ENCODE data around the gene COPS9.

Gene COPS9

DNA sequence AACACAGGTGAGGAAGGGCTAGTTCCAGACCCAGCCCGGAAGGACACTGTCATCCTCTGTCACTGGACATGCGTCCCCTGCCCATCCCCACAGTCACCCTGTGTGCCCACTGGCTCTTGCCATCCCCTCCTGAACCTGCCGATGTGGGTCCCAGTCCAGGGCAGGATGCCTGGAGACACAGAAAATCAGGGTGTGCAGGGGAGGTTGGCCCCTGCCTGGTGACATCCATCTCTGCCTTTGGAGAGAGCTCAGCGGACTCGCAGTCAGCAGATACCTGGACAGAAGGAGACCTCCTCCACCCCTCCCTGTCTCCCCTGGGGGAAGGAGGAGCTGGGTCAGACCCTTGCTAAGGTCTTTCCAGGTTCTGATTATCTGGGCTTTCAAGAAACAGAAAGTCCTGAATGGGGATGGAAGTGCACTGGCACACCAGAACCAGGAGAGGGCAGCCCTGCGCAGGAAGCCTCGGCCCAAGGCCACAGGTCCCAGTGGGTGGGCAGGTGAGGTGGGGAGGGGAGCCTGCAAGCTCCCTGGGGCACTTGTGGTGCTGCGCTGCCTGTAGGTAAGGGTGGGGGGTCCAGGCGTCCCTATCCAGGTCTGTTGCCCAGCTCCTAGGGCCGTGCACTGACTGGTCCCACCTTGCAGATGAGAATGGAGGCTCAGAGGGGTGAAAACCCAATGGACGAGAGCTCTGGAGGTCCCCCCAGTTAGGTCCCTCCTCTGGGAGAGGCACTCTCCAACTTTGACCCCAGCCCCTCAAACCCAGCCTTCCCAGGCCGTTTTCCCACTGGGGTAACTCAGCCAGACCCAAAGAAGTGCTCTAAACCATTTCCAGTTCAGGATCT is 14.1 kb upstream of the COPS9 start:
- DNase-seq (ENCODE audit: extremely low read depth, insufficient read length), result no peak
- H3K36me3 ChIP-seq (ENCODE audit: control insufficient read depth, insufficient read depth, low read length), result no peaks in the 10 kb centered on the region
- TF ChIP-seq, protein P1, sequence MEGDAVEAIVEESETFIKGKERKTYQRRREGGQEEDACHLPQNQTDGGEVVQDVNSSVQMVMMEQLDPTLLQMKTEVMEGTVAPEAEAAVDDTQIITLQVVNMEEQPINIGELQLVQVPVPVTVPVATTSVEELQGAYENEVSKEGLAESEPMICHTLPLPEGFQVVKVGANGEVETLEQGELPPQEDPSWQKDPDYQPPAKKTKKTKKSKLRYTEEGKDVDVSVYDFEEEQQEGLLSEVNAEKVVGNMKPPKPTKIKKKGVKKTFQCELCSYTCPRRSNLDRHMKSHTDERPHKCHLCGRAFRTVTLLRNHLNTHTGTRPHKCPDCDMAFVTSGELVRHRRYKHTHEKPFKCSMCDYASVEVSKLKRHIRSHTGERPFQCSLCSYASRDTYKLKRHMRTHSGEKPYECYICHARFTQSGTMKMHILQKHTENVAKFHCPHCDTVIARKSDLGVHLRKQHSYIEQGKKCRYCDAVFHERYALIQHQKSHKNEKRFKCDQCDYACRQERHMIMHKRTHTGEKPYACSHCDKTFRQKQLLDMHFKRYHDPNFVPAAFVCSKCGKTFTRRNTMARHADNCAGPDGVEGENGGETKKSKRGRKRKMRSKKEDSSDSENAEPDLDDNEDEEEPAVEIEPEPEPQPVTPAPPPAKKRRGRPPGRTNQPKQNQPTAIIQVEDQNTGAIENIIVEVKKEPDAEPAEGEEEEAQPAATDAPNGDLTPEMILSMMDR (IDR thresholded peaks at IDR 0.05; ENCODE audit: insufficient read depth, low read length, poor library complexity, severe bottlenecking), result peak; percentile 91

DNA sequence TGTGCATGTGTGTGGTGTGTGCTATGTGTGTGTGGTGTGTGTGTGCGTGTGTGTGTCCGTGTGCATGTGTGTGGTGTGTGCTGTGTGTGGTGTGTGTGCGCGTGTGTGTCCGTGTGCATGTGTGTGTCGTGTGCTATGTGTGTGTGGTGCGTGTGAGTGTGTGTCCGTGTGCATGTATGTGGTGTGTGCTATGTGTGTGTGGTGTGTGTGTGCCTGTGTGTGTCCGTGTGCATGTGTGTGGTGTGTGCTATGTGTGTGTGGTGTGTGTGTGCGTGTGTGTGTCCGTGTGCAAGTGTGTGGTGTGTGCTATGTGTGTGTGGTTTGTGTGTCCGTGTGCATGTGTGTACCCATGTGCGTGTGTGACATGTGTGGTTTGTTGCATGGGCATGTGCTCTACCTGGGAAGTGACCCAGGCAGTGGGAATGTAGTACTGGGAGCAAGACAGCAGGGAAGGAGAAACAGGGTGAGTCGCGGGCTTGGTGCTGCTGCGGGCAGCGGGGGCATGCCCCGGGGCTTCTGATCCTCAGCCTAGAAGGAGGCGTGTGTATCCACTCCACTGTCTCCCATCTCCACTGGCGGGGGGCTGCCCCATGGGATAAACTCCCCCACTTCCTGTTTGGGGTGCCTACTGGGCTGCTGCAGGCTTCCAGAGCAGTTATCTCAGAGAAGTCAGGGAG is 11.9 kb upstream of the COPS9 start:
- no peak for DNase-seq (ENCODE audit: extremely low read depth, insufficient read length)
- TF ChIP-seq, protein P1 (IDR thresholded peaks at IDR 0.05; ENCODE audit: insufficient read depth, low read length, poor library complexity, severe bottlenecking), result no peak
- Histone ChIP-seq H3K36me3 (ENCODE audit: control insufficient read depth, insufficient read depth, low read length) (no peaks in the 10 kb centered on the region), H3K27me3 (replicated peaks; ENCODE audit: control insufficient read depth, insufficient read depth, low read length) (no peaks in the 10 kb centered on the region), H3K4me3 (replicated peaks; ENCODE audit: low read depth, low read length) (no peak overlapping the region)

More for the DNA sequence above, 14.1 kb upstream of the COPS9 start:
- Histone ChIP-seq H3K27me3 (replicated peaks; ENCODE audit: control insufficient read depth, insufficient read depth, low read length) (no peaks in the 10 kb centered on the region), H3K4me3 (replicated peaks; ENCODE audit: low read depth, low read length) (no peak overlapping the region)

DNA sequence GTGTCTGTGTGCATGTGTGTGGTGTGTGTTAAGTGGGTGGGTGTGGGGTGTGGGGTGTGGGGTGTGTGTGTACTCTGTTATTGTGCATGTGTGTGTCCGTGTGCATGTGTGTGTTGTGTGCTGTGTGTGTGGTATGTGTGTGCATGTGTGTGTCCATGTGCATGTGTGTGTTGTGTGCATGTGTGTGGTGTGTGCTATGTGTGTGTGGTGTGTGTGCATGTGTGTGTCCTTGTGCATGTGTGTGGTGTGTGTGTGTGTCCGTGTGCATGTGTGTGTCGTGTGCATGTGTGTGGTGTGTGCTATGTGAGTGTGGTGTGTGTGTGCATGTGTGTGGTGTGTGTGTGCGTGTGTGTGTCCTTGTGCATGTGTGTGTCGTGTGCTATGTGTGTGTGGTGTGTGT is 11.3 kb upstream of the COPS9 start:
- DNase-seq (ENCODE audit: extremely low read depth, insufficient read length), result no peak
- Histone ChIP-seq H3K36me3 (ENCODE audit: control insufficient read depth, insufficient read depth, low read length) (no peaks in the 10 kb centered on the region), H3K4me3 (replicated peaks; ENCODE audit: low read depth, low read length) (no peak overlapping the region), H3K27me3 (replicated peaks; ENCODE audit: control insufficient read depth, insufficient read depth, low read length) (no peaks in the 10 kb centered on the region)
- TF ChIP-seq, protein P1 (IDR thresholded peaks at IDR 0.05; ENCODE audit: insufficient read depth, low read length, poor library complexity, severe bottlenecking), result no peak

DNA sequence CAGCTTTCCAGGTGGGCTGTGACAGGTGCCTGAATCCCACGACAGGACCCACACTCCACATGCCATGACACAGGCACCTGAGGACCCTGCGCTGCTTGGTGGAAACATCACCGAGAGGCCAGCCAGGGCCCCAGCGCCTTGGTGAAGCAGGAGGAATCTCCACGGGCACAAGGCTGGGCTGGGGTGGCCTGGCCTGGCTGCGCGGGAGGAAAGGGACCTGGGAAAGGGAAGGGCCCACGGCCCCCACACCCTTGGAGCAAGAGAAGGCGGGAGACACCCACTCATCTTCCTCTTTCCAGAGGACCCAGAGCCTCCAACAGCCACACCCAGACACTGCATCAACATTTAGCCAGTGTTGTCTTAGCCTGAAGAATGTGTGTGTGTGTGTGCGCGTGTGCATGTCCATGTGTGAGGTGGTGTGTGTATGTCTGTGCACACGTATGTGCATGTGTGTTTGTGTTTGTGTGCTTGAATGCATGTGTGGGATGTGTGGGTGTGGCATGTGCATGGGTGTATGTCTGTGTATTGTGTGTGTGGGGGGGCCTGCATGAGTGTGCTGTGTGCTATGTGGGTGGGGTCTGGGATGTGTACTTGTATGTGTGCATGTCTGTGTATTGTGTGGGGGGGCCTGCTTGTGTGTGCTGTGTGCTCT is 10.6 kb upstream of the COPS9 start:
- no peaks in the 10 kb centered on the region for H3K36me3 ChIP-seq (ENCODE audit: control insufficient read depth, insufficient read depth, low read length)
- DNase-seq (ENCODE audit: extremely low read depth, insufficient read length), result no peak
- no peak overlapping the region for H3K4me3 ChIP-seq (replicated peaks; ENCODE audit: low read depth, low read length)
- no peaks in the 10 kb centered on the region for H3K27me3 ChIP-seq (replicated peaks; ENCODE audit: control insufficient read depth, insufficient read depth, low read length)
- TF ChIP-seq, protein P1 (IDR thresholded peaks at IDR 0.05; ENCODE audit: insufficient read depth, low read length, poor library complexity, severe bottlenecking), result no peak

DNA sequence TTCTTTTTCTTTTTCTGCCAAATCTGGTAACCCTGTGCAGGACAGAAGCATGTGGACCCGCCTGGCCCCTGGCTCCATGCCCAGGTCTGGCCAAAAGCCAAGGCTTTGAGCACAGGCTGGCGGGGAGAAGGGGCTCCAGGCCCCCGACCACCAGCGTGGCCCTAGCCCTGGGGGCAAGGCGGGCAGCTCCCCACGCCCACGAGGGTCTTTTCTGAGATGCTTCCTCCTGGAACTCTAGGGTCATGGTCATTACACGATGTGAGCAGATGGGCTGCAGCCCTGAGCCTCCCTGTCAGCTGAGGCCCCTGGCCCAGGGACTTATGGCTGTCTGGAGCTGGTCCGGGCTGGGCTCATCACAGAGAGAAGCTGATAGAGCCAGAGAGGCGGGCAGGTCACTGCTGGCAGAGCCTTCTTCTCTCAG is 10.0 kb upstream of the COPS9 start:
- DNase-seq (ENCODE audit: extremely low read depth, insufficient read length), result no peak
- no peaks in the 10 kb centered on the region for H3K27me3 ChIP-seq (replicated peaks; ENCODE audit: control insufficient read depth, insufficient read depth, low read length)
- no peak overlapping the region for H3K4me3 ChIP-seq (replicated peaks; ENCODE audit: low read depth, low read length)
- TF ChIP-seq, protein P1 (IDR thresholded peaks at IDR 0.05; ENCODE audit: insufficient read depth, low read length, poor library complexity, severe bottlenecking), result no peak
- no peaks in the 10 kb centered on the region for H3K36me3 ChIP-seq (ENCODE audit: control insufficient read depth, insufficient read depth, low read length)
